T-helper 1 cell treated with Interleukin-12 subunit alpha and Interleukin-12 subunit beta and Interleukin-4 antibody, amounts not matched to agents 30 ng/mL and 1 ng/mL, for 36 hours (primary cell): ENCODE data around the gene ELL3. TPM values are rescaled to one million over a fixed set of nuclear protein-coding genes. Genes with fewer than 3 reads are reported as not detected.
"Not testable (repeated sequence)": the region's sequence is repeated elsewhere in the genome, so short reads cannot be mapped to it uniquely, and the experiment has no call there.

Source experiments
- intact Hi-C: fragments of 100-400 bp; cut with micrococcal nuclease; formaldehyde crosslinking; loops from one replicate; pipeline ENCODE4 v1.15.1; 2024
- total RNA-seq: library from RNA; stranded (reverse); gene quantifications from 2 replicates; pipeline ENCODE4 v1.2.3, GENCODE V29; 2022

Gene ELL3
- total RNA-seq, 1 donor from 2014 or later: 0.34 TPM

DNA sequence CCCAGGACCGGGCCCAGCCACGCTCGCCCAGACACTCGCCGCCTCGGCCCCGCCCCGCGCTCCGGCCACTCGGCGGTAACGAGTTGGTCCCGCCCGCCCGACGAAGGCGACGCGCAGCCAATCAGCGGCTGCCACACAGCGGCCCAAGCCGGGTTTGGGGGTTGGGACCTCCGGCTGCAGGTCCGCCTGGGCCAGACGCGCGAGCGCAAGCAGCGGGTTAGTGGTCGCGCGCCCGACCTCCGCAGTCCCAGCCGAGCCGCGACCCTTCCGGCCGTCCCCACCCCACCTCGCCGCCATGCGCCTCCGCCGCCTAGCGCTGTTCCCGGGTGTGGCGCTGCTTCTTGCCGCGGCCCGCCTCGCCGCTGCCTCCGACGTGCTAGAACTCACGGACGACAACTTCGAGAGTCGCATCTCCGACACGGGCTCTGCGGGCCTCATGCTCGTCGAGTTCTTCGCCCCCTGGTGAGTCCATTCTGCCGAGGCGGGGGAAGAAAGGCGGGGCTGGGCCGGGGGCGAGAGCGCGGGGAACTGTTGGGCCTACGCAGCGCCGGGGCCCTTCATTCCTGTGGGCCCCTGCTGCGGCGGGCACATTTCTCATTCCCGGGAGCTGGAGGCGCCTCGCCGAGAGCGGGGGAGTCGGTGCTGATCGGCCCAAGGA, 30.4 kb downstream of the ELL3 start, which contains the start of gene PDIA3:
PDIA3 (plus strand) TSS at position 194 of the 658 bp plus-strand sequence; CDS start at position 296, 102 bp downstream.
- intact Hi-C loops: loop anchor here (1.0 to 10.0 kb wide), 10 partner anchors 31 to 1252 kb away; partner anchors contain the start of genes CCNDBP1, CTDSPL2, EIF3J and LCMT2

DNA sequence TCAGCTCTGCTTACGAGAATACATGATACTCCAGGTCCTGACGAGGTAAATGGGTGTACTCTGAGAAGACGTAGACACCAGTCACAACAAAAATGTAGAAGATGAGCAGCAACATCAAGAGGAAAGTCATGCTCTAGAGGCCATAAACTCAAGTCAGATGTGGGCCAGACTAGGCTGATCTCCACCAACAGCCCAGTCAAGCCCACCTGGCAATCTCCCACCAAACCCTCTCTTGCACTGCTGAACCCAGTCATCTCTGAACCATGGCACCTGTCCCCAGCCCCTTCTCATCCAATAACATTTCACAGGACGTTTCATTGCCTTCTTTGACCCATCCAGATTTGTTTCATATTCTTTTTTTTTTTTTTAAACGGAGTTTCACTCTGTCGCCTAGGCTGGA, 41.4 kb downstream of the ELL3 start:
- intact Hi-C loops: no loop called here

DNA sequence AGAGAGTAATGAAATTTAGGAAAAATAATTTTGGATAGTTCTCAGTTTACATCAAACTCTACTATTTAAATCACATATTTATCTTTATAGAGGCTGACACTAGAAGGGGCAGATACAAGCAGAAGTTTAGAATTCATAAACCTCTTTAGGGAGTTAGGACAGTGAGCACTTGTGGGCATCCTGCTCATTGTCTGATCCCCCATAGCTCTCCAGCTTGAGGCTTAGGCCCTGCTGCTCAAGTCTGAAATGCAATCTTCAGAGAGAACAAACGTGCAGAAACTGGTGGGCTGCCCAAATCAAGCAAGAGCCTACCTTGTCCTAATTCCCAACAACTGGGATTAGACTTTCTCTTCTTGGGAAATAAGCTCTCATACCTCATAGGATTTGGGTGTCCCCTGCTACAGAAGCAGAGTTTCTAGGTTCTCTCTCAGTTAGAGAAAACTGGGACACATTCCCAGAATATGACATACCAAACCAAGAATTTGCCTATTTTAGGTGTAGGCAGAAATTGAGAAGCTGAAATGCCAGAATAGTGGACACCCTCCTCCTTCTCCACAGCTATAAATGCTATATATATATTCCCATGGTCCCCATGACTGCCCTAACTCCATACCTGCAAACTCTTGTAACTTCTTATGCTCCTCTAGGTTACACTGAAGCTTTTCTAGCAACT, 48.6 kb downstream of the ELL3 start:
- intact Hi-C loops: not testable (repeated sequence)

DNA sequence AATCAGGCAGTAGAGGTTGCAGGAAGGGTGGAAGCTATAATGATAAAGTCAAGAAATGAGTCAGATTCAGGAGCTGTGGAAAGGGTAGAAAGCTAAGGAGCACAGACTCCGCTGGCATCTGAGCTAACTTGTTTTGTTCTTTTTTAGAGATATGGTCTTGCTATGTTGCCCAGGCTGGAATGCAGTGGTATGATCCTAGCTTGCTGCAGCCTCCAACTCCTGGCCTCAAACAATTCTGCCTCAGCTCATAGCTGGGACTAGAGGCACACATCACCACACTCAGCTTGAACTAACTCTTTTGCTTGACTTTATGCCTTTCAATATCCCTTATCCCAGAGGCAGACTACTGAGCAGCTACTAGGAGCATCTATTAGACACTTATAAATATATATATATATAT, 50.5 kb downstream of the ELL3 start:
- intact Hi-C loops: not testable (repeated sequence)

DNA sequence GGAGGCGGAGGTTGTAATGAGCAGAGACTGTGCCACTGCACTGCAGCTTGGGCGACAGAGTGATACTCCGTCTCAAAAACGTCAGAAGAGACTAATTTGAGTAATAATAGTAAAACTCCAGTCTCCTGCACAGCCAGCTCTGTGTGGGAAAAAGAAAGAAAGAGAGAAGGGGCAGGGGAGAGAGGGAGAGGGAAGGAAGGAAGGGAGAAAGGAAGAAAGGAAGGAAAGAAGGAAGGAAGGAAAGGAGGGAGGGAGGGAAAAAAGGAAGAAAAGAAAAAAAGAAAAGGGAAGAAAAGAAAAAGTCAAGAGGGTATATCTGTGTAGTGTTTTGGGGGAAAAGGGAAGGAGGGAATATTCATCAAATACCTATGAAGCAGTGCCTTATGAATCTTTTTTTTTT, 53.6 kb downstream of the ELL3 start:
- intact Hi-C loops: no loop called here

Other genes starting within 250 kb of the ELL3 start
- gene PPIP5K1, start 186.8 kb downstream of the ELL3 start, total RNA-seq: 45.8 and 50.2 TPM in 2 replicates
- gene CKMT1B, start 182.9 kb downstream of the ELL3 start, total RNA-seq: 0.20 and 0.32 TPM in 2 replicates
- 0.44 and 0.46 TPM in 2 replicates for gene STRC, start 158.2 kb downstream of the ELL3 start, total RNA-seq
- gene CATSPER2, start 128.1 kb downstream of the ELL3 start, total RNA-seq: 7.6 and 9.8 TPM in 2 replicates
- not detected in 2 replicates for gene CKMT1A, start 83.1 kb downstream of the ELL3 start, total RNA-seq
- 386 and 411 TPM in 2 replicates for gene PDIA3, start 30.5 kb downstream of the ELL3 start, total RNA-seq
- 681 and 682 TPM in 2 replicates for gene SERF2, start 15.4 kb upstream of the ELL3 start, total RNA-seq
- gene SERINC4, start 23.3 kb upstream of the ELL3 start, total RNA-seq: 0.17 and 0.41 TPM in 2 replicates
- gene HYPK, start 23.6 kb upstream of the ELL3 start, total RNA-seq: 15.4 and 19.4 TPM in 2 replicates
- 36.5 and 37.3 TPM in 2 replicates for gene MFAP1, start 47.7 kb upstream of the ELL3 start, total RNA-seq
- gene WDR76, start 50.0 kb upstream of the ELL3 start, total RNA-seq: 61.4 and 62.9 TPM in 2 replicates